LHCN-M2 (cell line): ENCODE data around the gene WASF2. TPM values are rescaled to one million over a fixed set of nuclear protein-coding genes. Genes with fewer than 3 reads are reported as not detected.
"Not testable (repeated sequence)": the region's sequence is repeated elsewhere in the genome, so short reads cannot be mapped to it uniquely, and the experiment has no call there.

Source experiments
- DNase-seq: peaks from one replicate; pipeline ENCODE4 v3.0.0-alpha.2; 2012; ENCODE audit warnings: low read depth
- total RNA-seq: library from RNA; depleted of rRNA; stranded (reverse); fragments of >200 nt; gene quantifications from 2 replicates; pipeline ENCODE4 v1.2.3, GENCODE V29; 2014

Gene WASF2
- total RNA-seq, 1 experiment from 2014 or later = 31.0 TPM

DNA sequence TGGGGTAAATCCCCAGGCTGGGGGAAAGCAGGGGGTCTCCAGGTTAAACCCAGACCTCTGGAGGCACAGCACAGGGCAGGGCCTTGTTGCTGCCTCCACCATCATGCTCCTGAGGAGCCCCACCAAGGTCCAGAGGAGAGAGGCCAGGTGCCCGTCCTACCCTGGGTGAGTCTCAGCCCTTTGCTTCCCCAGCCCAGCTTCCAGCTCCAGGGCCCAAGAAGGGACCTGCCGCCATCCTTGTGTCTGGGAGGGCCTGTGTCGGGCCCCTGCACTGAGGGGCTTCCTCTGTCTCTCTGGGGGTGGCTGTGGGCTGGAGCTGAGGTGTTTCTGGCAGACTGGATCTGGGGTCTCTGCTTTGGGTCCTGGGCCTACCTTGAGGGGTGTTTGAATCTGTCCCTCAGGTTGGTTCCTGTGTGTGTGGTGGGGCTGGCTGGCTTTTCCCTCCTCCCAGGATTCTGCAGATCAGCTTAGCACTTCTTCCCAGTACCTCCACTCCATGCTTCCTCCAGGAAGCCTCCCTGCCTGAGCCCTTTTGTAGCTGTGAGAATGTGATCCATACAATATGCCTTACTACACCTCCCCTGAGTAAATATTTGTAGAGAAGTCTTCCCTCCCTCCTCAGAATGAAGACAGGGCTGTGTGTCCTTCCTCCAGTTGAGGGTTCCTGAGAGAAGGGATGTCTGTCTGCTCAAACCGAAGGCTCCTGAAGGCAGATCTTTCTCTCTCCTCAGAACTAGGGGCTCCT lies 91.4 kb downstream of the WASF2 start:
- no peak for DNase-seq

DNA sequence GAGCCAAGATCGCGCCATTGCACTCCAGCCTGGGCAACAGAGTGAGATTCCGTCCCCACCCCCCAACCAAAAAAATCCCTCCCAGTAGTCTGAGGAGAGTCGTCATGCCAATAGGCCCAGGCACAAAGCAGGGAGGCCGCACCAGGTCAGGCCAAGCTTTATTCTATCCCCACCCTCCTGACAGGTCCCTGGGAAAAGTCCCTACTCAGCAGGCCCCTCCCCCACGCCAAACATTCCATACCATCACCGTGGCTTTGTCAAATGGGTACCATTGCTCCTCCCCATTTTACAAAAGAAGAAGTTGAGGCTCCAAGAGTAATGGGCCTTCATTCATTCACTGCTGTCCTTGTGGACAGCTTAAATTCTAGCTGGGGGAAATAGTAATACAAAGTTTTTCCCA lies 92.2 kb downstream of the WASF2 start:
- no peak for DNase-seq

DNA sequence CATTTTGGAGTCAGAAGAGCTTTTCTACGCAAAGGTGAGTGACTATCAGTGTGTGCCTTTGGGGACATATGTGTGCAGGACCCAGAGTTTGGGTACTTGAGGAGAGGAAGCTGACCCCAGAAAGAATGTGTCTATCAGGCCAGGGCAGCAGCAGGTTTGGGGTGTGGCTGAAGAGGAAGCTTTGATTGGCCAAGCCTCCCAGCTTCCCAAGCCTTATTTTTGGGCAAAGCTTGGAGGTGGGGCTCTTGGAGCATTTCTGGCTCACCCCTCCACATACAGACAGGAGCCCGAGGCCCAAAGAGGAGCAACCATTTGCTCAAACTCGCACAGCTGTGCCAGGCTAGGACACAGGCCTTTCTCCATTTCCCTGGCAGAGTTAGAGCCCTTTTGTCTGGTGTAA lies 92.9 kb downstream of the WASF2 start:
- DNase-seq = no peak

DNA sequence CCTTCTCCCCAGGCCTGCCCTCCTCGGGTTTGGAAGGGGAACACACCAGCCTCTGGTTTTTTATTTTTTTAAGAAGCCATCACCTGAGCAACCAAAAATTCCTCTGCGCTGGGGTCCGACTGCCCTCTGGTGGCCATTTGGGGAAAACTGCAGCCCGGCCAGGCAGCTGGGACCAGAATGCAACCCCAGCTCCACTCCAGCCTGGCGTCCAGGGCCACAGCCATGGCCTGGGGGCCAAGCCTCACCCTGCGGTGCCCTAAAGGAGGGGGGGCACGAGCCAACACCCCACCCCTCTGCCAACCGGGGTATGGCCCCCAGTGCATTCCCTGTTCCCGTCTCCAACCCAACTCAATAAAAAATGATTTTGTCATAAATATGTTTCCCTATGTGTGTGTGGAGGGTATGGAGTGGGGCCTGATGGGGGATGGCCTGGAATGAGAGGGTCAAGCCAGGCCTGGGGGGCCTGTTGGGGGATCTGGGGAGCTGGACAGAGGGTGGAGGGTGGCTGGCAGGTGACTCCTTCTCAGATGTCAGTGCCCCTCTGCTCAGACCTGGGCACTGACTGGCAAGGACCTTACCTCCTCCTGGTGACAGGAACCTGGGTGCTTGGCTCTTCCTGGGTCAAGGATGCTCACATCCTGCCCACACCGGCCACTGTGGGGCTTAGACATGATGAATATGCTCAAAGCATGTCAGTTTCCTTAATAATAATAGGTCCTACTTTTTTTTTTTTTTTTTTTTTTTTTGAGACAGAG lies 94.3 kb downstream of the WASF2 start:
- peak; percentile 75 for DNase-seq

DNA sequence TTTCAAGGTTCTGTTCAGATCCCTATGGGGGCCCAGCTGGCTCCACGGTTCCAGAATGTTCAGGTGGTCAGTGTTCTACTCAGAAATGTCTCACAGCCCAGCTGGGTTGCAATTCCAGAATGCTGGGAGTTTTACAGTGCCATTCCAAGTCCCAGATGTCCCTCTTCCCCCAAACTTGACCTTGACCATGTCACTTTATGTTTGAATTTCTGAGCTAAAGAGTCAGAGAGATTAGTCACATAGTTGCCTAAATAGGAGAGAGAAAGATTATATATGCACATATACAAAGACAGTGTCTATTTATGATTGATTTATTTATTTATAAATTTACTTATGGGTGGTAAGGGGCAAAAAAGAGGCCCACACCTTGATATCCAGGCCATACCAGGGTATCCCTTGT lies 95.0 kb downstream of the WASF2 start:
- no peak for DNase-seq

DNA sequence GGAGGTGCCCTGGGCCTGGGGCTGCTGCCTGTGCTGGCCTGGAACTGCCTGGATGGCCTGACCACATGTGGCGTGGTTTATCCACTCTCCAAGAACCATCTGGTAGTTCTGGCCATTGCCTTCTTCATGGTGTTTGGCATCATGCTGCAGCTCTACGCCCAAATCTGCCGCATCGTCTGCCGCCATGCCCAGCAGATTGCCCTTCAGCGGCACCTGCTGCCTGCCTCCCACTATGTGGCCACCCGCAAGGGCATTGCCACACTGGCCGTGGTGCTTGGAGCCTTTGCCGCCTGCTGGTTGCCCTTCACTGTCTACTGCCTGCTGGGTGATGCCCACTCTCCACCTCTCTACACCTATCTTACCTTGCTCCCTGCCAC lies 95.7 kb downstream of the WASF2 start:
- DNase-seq = no peak

DNA sequence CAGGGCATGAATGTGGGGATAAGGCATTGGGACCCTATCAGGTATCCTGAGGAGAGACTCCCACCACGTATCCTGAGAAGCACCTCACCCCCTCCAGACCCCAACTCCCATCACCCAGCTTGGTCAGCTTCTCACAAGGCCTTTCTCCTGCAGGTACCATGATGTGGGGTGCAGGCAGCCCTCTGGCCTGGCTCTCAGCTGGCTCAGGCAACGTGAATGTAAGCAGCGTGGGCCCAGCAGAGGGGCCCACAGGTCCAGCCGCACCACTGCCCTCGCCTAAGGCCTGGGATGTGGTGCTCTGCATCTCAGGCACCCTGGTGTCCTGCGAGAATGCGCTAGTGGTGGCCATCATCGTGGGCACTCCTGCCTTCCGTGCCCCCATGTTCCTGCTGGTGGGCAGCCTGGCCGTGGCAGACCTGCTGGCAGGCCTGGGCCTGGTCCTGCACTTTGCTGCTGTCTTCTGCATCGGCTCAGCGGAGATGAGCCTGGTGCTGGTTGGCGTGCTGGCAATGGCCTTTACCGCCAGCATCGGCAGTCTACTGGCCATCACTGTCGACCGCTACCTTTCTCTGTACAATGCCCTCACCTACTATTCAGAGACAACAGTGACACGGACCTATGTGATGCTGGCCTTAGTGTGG lies 96.2 kb downstream of the WASF2 start:
- DNase-seq = no peak

DNA sequence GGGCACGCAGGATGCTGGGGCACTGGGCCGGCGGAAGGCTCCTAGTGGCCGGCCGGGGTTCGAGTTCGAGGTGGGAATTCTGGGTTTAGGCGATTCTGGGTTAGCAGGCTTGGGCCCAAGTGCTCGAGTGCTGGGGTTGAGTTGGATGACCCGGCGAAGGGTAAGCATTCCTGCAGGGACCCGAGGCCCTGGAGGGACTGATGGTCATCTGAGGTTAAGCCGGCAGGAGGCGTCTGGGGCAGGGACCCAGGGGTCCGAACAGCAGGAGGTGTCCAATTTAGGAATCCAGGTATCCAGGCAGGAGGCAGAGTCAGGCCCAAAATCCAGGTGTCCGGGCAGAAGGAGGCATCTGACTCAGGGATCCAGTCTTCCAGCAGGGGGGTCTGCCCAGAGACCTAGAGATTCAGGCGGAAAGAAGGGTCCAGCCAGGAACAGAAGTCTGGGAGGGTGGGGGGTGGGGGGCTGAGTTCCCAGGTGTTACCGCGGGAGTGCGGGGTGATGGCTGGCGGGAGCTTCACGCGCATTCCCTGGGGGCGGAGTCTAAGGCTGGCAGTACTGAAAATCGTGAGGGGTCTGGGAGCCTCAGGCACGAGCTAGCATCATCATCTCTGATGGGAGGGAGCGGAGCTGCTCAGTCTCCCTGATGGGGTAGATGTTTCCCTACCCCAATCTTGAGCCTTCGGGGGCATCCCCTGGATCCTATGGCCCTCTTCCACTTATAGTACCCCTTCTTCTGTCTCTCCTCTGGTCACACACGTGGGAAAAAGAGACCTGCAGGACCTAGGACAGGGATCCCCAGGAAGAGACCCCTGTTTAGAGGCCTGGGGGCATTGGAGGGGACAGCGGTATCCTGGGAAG lies 97.0 kb downstream of the WASF2 start:
- no peak for DNase-seq

DNA sequence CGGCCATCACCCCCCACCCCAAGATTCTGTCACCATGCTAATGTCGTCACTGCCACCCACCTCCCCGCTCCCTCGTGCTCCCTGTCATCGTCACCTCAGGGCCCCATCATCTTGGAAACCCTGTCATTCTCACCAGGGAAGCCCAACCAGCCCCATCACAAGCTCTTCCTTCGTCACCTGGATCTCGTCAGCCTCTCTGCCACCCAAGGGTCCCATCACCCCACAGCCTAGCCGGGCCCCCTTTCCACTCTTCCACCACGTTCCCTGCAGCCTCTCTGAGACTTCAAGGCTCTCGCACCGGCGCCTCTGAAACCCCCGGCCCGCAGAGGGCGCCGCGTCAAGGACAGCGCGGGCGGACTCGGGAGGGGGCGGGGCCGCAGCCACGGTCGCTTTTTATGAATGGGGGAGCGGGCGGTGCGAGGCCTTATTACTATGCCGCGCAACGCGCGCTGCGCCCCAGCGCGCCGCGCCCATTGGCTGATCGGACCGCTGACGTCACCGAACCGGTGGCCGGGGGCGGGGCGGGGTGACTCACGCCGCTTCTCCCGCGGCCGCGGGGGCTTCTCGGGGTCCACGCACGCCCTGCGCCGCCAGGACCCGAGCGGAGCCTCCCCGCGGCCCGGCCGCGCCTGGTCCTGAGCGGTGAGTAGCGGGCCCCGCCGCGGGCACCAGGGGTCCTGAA lies 97.7 kb downstream of the WASF2 start, which contains the start of gene GPR3:
Gene GPR3, plus strand, starts transcription at position 527 of the 682 bp plus-strand sequence. CDS start 1,177 bp downstream, outside the sequence.
- peak; percentile 88 for DNase-seq

DNA sequence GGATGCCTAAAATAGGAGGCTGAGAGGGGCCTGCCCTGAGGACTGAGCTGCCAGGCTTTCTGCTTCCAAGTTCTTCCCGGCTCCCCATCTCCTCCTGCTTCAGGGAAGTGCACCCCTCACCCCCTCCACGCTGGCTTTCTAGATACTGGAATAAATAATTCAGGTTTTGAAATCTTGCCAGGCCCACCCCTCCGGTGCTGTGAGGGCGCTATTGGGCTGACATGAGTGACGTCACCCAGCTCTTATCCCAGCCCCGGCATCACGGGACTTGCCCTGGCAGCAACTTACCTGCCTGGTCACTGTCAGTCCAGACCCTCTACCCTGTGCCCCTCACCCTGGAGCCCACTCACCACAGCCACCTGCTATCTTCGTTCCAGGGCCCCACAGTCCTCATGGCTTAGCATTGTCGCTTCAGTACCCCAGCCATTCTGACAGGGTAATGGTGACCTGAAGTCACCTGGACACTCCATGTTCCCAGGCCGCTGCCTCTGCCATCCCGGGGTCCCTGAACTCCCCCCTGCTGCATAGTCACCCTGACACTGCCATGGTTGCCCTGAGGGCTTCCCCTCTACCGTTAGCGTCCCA lies 98.4 kb downstream of the WASF2 start:
- DNase-seq = peak; percentile 56

DNA sequence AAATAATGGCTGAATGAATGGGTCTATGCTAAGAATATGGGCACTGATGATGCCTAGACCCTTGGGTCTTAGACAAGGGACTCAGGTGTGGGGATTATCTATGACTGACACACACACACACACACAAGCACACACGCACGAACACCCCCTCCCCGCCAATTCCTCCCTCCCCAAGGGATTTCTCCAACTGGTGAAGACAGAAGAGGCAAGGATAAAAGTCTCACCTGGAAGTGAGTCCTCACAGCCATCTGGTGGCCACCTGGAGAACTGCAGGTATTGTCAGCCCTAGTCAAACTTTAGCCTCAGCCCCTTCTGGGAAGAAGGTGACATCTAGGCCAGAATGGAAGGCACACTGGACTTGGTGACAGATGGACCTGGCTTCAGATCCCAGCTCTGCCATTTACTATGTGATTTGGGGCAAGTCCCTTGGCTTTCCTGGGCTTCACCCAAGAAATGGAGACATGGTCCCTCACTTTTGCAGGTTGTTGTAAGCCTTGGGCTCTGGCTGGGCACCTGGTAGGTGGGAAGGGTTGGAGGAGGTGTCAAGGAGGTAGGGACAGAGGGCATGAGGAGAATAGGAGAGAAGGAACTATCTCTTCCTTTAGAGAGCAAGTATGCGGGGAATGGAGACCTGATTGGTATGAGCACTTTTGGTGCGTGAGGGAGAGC lies 101.5 kb downstream of the WASF2 start:
- no peak for DNase-seq

DNA sequence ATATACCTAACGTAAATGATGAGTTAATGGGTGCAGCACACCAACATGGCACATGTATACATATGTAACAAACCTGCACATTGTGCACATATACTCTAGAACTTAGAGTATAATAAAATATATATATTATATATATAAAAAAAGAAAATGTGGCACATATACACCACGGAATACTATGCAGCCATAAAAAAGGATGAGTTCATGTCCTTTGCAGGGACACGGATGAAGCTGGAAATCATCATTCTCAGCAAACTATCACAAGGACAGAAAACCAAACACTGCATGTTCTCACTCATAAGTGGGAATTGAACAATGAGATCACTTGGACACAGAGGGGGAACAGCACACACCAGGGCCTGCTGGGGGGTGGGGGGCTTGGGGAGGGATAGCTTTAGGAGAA lies 105.2 kb downstream of the WASF2 start:
- DNase-seq = not testable (repeated sequence)

DNA sequence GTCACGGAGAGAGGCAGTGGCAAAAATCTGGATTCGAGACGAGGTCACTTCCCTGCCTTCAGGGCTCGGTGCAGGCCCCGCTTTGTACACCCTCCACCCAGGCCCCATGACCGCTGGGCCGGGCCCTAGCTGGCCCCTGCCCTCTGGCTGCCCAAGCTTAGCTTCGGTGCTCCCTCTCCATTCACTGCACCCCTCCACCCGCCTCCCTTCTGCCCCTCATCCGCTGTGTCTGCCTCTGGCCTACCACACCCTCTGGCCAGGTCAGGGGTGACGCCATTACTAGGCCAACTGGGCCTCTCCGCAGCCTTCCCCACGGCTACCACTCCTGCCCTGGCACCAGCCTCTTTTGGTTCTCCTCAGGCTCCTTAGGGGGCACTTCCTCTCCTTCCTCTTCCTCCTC lies 106.3 kb downstream of the WASF2 start:
- DNase-seq = no peak

DNA sequence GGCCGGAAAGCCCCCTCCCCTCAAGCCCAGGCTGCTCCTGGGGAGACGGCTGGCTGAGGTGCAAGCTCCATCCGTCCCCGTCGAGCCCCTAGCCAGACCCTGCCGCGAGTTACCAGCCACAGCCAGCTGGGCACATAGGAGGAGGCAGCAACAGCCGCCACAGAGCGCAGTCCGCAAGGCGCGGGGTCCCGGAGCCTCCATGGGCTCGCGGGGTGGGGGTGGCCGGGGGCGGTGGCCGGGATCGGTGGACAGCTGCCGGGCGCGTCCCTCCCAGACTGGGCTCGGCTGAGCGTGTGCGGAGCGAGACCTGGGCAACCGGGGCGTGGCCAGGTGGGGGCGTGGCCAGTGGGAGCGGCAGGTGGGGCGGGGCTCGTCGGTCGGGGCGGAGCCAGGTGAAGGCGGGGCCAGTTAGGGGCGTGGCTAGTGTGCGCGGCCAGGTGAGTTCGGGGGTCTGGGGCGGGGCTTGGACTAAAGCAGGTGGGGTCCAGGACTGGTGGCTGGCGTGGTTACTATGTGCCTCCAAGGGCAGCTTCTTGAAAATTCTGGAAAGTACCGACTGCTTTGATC lies 106.8 kb downstream of the WASF2 start, which contains the start of gene CD164L2:
Gene CD164L2, minus strand, starts transcription at position 295 of the 567 bp plus-strand sequence. Its CDS starts 94 bp downstream, at position 201.
- DNase-seq = no peak

DNA sequence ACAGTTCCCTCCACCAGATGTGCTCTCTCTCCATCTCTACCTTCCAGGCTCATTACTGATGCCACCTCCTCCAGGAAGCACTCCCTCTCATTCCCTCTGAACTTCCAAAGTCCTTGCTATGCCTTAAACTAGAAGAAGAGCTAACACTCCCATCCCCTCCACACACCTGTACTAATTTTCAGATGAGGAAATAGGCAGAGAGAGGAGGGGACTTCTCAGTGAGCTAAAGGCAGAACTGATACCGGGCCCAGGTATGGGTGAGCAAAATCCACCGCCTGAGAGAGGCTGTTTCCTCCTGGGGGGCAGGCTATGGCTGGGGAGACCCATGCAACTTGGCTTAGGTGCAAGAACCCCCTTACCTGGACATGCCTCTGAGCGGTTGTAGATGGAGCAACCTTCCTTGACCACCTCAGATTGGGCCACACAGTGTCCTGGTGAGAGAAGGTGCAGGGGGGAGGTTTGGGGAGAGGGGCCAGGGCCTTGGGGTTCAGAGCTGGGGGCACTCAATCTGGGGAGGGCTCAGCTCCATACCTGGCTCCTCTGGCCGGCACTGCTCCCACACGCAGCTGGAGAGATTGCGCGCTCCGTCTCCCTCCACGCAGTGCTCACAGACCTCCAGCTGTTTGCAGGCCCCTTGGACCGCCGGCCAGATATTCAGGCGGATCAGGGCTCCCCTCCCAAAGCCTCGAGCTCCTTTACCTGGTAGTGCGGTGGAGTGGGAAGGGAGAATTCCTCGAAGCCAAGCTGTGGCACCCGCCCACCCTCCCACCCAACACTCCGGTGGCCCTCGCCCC lies 107.8 kb downstream of the WASF2 start:
- DNase-seq = no peak

DNA sequence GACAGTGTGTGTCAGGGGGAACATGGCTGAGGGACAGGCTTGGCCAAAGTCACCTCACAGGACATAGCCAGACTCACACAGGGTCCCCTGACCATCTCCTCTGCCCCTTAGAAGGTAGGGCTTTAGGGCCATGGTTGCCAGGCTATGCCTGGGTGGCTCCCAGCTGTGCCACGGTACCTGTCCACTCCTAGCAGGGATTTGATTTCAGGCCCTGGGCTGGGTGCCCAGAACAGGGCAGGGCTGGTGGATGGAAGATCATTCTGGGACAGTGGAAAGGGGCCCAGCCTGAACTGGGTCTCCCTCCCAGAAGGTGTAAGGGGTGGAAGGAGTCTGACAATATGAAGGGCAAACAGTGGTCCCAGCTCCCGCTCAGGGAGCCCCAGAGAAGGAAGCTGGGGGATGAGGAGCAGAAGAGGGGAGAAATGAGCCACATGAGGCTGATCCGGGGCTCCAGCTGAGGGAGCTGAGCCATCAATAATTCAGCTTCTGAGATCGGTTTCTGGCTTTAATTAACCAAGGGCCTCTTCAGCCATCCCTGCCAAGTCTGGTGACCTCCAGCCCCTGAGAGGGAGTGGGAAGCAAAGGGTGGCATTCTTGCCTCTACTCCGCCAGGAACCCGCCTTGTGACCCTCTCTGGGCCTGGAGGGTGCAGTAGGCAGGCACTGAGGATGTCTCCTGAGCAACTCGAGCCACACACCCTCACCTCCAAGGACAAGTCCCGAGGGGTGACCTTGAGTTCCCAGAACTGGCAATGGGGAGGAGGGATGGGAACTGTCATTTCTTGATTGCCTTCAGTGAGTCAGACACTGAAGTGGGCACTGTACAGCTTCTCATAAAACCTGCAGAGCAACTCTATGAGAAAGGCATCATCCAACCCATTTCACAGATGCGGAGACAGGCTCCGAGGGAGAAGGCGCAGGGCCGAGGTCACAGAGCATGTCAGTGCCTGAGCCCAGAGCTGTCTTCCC lies 108.9 kb downstream of the WASF2 start:
- no peak for DNase-seq

DNA sequence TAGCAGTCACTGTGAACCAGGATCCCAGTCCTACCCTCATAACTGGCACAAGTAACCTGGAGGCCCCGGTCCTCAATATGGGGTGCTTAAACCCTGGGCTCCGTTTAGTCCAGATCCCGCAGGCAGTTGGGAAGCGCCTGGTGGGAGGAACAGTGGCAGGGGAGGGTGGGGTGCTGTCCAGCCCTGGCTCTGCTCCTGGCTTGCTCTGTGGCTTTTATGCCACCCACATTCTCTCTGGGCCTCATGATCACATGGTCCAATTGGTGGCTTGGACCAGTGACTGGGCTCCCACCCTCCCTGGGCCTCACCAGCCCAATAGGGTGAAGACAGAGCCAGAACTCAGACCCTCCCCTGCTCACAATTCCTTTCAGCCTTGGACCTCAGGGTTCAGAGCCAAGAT lies 109.7 kb downstream of the WASF2 start:
- no peak for DNase-seq
